ENCODE measurements around the gene TPD52L1.
"Not testable (repeated sequence)": the region's sequence is repeated elsewhere in the genome, so short reads cannot be mapped to it uniquely, and the experiment has no call there.

The TPD52L1 gene

DNA sequence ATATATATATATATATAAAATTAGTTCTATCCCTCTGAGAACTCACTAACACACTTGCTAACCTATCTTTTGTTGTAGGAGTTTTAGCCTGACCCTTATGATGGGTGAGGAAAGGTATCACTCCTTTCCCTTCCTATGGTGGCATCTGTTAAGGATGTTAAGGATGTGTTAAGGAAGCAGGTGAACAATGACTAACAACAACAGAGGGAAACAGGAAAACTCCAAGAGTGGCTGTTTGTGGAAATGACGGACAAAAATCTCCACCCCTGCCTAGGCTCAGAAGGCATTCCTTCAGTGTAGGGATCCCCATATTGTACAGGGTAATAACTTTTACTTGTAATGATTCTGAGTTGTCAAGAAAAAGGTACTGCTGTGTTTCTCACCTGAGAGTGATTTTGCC lies 8.8 kb upstream of the TPD52L1 start:
- no peak for DNase-seq

DNA sequence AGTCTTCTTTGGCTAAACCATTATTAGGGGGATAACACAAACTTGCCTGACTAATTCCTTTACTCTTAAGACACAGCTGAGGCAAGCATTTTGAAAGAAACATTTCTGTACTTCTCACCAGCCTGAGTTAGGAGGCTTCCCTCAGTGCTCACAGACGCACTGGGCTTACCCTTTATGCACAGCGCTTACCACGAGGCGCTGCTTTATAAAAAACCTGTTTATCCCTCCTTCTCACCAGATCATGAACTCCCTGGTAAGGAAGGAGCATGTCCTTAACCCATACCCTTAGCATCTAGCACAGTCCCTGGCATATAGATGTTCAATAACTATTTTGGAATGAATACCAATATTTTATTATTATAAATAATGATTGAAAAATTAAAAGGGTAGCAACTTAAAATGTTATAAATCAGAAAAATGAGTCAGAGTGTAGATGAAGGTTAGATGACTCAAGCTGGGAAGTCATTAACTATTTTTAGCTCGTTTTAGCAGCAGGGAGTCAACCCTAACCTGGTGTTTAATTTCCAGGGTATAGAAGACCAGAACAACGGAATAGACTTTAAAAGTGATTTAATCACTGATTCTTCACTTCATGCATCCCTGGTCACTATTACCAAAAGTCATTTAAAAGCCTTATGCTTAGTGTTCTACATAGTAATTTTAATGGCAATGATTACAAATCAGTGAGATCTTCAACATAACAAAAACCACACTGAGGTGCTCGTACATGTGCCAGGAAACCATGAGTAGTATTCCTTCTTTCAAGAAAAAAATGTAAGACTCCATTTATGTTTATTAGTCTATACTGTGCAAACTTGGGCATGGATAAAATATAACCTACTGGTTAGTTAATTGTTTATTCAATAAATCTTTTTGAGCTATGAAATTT lies 4.1 kb upstream of the TPD52L1 start:
- no peak for DNase-seq

GRCh38 chr6:125151700-125152099 lies 1.9 kb upstream of the TPD52L1 start:
- DNase-seq: no peak

GRCh38 chr6:125154118-125154760 lies 666 bp downstream of the TPD52L1 start:
- DNase-seq: no peak

DNA sequence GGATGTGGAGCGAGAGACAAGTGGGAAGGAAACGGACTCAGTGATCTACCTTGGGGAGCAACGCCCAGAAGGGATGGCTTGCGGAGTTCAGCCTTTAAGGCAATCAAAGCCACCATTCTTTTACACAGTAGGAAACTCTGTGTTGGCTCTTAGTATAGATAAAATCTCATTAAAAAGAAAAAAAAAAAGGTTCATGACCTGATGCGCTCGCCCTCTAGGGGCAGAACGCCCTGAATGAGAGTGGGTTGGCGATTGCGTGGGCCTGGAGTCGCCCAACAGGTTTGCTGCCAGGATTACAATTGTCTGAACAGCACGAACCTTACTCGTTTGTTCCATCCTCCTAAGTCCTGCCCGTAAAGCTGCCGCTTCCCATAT lies 1.2 kb downstream of the TPD52L1 start:
- DNase-seq: no peak

GRCh38 chr6:125155344-125155743 lies 1.8 kb downstream of the TPD52L1 start:
- DNase-seq: no peak

DNA sequence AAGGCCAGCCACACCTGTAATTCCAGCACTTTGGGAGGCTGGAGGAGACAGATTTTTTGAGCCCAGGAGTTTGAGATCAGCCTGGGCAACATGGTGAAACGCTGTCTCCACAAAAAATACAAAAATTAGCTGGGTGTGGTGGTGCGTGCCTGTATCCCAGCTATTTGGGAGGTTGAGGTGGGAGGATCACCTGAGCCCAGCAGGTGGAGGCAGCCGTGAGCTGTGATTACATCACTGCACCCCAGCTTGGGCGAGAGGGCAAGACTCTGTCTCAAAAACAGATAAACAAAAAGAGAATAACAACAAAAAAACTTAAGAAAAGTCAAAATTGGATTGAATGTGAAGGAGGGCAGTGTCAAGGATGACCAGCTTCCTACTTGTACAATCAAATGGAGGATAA lies 2.9 kb downstream of the TPD52L1 start:
- no peak for DNase-seq

DNA sequence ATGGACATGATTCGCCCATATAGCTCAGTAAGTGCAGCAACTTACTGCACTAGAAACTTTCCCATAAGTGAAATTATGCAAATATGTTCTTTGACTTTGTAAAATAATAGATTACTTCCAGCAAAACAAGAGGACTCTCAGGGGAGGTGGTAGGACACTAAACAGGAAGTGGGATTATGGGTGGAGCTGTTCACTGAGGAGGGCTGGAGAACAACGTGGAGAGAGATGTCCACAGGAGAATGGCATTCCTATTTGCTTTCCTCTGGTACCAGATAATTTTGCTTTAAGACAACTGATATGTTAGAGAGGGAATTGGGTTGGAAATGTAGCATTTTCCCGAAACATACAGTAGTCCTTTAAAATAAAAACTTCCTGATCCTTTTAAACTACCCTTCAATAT lies 3.7 kb downstream of the TPD52L1 start:
- no peak for DNase-seq

DNA sequence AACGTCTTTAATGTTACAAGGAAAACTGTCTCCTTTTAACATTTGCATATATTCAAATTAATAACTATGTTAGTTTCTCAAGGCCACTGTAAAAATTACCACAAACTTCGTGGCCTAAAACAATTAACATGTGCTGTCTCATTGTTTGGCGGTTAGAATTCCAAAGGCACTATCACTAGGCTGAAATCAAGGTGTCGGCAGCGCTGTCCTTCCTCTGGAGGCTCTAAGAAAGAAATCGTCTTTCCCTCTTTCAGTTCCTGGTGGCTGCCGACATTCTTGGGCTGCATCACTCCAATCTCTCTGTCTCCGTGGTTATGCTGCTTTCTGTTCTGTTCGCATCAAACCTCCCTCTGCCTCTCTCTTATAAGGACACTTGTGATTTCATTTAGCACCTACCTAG lies 4.2 kb downstream of the TPD52L1 start:
- no peak for DNase-seq

DNA sequence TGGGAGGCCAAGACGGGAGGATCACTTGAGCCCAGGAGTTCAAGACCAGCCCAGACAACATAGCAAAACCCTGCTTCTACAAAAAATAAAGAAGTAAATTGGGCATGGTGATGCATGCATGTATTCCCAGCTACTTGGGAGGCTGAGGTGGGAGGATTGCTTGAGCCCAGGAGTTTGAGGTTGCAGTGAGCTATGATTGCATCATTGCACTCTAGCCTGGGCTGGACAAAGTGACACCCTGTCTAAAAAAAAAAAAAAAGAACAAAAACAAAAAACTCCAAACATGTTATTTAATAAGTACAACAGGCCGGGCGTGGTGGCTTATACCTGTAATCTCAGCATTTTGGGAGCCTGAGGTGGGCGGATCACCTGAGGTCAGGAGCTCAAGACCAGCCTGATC lies 9.8 kb downstream of the TPD52L1 start:
- DNase-seq: not testable (repeated sequence)

- DNase-seq: no peak
Measured at GRCh38 chr6:125163811-125164210, 10.2 kb downstream of the TPD52L1 start.

DNA sequence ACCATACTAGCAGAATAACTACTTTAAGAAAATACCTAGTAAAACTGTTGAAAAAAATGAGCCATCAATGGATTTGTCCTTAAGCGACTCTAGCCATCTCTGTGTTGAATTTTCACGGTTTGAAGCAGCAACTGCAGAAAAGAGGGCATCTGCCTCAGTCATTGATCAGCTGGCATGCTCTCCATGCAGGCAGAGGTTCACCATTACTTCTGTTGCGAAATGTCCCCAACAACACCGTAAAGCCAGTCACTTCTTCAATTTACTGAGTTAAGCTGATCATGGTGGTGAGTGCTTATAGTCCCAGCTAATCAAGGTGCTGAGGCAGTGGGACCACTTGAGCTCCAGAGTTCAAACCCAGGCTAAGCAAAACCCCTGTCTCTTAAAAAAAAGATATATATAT lies 11.1 kb downstream of the TPD52L1 start:
- DNase-seq: no peak

- DNase-seq: no peak
Measured at GRCh38 chr6:125165256-125165655, 11.7 kb downstream of the TPD52L1 start.

- DNase-seq: no peak
Measured at GRCh38 chr6:125165776-125166175, 12.2 kb downstream of the TPD52L1 start.

GRCh38 chr6:125166711-125167110 lies 13.1 kb downstream of the TPD52L1 start:
- DNase-seq: no peak

GRCh38 chr6:125167579-125167978 lies 14.0 kb downstream of the TPD52L1 start:
- no peak for DNase-seq

DNA sequence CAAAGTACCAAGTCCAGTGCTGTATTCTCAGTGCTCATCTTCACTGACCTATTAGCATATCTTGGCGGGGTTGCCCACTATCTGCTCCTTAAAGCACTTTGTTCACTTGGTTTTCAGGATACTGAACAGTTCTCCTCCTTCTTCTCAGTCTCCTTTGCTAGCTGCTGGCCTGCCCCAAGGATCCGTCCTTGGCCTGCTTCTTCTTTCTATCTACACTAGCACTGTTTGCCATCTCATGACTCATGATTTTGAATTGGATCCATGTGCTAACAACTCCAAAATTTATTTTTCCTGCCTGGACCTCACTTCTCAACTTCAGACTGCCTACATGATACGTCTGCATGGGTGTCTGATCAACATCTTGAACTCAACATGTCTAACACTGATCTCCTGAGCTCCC lies 15.5 kb downstream of the TPD52L1 start:
- DNase-seq: no peak

GRCh38 chr6:125169522-125169921 lies 15.9 kb downstream of the TPD52L1 start:
- no peak for DNase-seq

DNA sequence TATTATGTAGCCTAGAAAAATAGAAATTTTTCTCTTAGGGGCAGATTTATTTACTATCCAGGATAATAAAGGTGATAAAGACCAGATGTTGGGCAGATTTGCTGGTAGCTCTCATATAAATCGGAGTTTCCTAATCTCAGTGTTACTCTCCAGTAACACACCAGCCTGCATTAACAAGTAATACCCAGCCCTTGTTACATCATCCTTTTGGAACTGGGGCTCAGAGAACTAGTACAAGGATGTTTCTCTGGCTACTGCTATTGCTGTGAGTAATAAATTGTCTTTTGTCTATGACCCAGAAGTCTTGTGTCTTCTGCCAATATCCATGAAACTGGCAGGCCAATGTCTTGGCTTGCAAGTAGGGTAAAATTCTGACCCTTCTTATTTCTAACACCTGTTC lies 16.8 kb downstream of the TPD52L1 start:
- no peak for DNase-seq

GRCh38 chr6:125173341-125174095 lies 19.9 kb downstream of the TPD52L1 start:
- no peak for DNase-seq

GRCh38 chr6:125174626-125175025 lies 21.1 kb downstream of the TPD52L1 start:
- no peak for DNase-seq

GRCh38 chr6:125175466-125176048 lies 22.0 kb downstream of the TPD52L1 start:
- DNase-seq: no peak

GRCh38 chr6:125182237-125183008 lies 28.9 kb downstream of the TPD52L1 start:
- DNase-seq: no peak

All from NCI-H1436 (cell line).